Heart left ventricle (tissue), 16 donors: ENCODE data around the gene ZNF473. TPM values are rescaled to one million over a fixed set of nuclear protein-coding genes. Genes with fewer than 3 reads are reported as not detected.

Experiments
- ATAC-seq, 4 donors: fragments of 200-7000 bp; cut with Tn5 transposase; one replicate each; pipeline ENCODE4 v1.9.1; 2020 to 2022; ENCODE audit warnings: moderate library complexity in 4 of 4, mild to moderate bottlenecking in 3 of 4, moderate number of reproducible peaks in 1 of 4
- DNase-seq, 5 donors: peaks; one replicate each; pipeline ENCODE4 v3.0.0-alpha.2; 2020
- H3K27ac ChIP-seq, 12 donors: fragments of 200-600 bp; sonication (generic) in 4 of 12; one replicate each; pipeline versions ENCODE4 v1.5.0 to v1.8.0; 2016 to 2022; ENCODE audit warnings: mild to moderate bottlenecking in 2 of 12
- H3K27me3 ChIP-seq, 9 donors: fragments of 200-600 bp; sonication (generic) in 2 of 9; one replicate each; pipeline versions ENCODE4 v1.5.1 to v1.8.0; 2016 to 2022; ENCODE audit warnings: mild to moderate bottlenecking in 3 of 9
- H3K36me3 ChIP-seq, 9 donors: fragments of 200-600 bp; sonication (generic) in 2 of 9; one replicate each; pipeline versions ENCODE4 v1.5.0 to v1.8.0; 2018 to 2022; ENCODE audit warnings: mild to moderate bottlenecking in 2 of 9
- H3K4me1 ChIP-seq, 12 donors: fragments of 200-600 bp; sonication (generic) in 4 of 12; one replicate each; pipeline versions ENCODE4 v1.5.0 to v1.8.0; 2016 to 2022; ENCODE audit warnings: mild to moderate bottlenecking in 3 of 12
- H3K4me3 ChIP-seq, 12 donors: fragments of 200-600 bp; sonication (generic) in 4 of 12; one replicate each; pipeline versions ENCODE4 v1.5.0 to v1.8.0; 2017 to 2022; ENCODE audit warnings: mild to moderate bottlenecking in 9 of 12, moderate library complexity in 4 of 12
- H3K9me3 ChIP-seq, 12 donors: fragments of 200-600 bp; sonication (generic) in 4 of 12; one replicate each; pipeline versions ENCODE4 v1.5.0 to v1.8.0; 2016 to 2022; ENCODE audit warnings: mild to moderate bottlenecking in 1 of 12
- POLR2A ChIP-seq, 2 donors: fragments of 450-650 bp; IDR thresholded peaks; one replicate each; pipeline ENCODE4 v1.6.1; 2017; ENCODE audit warnings: antibody characterized with exemption in 2 of 2, mild to moderate bottlenecking in 2 of 2, moderate library complexity in 2 of 2
- WGBS, 4 donors: extraction: QIAGEN DNeasy Blood & Tissue Kit in 2 of 4; methylation state at CpG; one replicate each; pipeline versions ENCODE4 v1.1.5 to v1.1.7; 2013 to 2018; 5-methylcytosine and 5-hydroxymethylcytosine counted together
- intact Hi-C, 10 donors: fragments of 100-400 bp; cut with DNase I; formaldehyde crosslinking; loops; one replicate each; pipeline versions ENCODE4 v1.11.1 to v1.14.2; 2022
- long read RNA-seq, 3 donors: library from polyadenylated mRNA; unstranded; transcript quantifications; one replicate each; pipeline ENCODE4 v2.0.0, GENCODE V29; 2020 to 2021
- polyA plus RNA-seq, 2 donors: library from polyadenylated mRNA; stranded (reverse); fragments of 200-250 nt; gene quantifications; one replicate each; pipeline ENCODE4 v1.2.3, GENCODE V29; 2013
- total RNA-seq, 9 donors: library from RNA; depleted of rRNA in 2 of 9; stranded (reverse); fragments of >200 nt in 2 of 9; fragmentation: NEBNext Ultra II Directional in 3 of 9; extraction: Animal tissue kit (Norgen Biotek cat#: 25700) in 3 of 9; gene quantifications; one replicate each; pipeline versions ENCODE4 v1.1.0 to v1.2.4, GENCODE V29; 2016 to 2023
- TF ChIP-seq, protein P1 (sequence below), 12 donors: fragments of 200-600 bp; sonication (generic) in 4 of 12; IDR thresholded peaks; one replicate each; pipeline versions ENCODE4 v1.5.0 to v1.8.0; 2018 to 2022; ENCODE audit warnings: antibody characterized with exemption in 12 of 12, mild to moderate bottlenecking in 5 of 12
- donor health status: ischemic (EF 13 %, LVEDD 7.1; RV severe dilation, severe dysfunction).
- donor health status: healthy with polysubstance abuse.
- donor health status: DM: no; HTN: yes; CAD: no.
- donor health status: DM: no; HTN: no; CAD: no.
- donor health status: ischemic (EF 25% LVEDD 6.9; RV normal size, moderate dysfunction).
- donor health status: ischemic (EF 25% LVEDD 5.7; RV mildly dilated, moderate dysfunction).
- donor health status: healthy.
- donor health status: DM: yes; HTN: yes; CAD: no.
- donor health status: ischemic (EF 35%, LVEDD 5.7; RV mildly dilated, moderate dysfunction).
- donor health status: nonischemic (EF 11% LVEDD 7.7; RV severe dilation, severe dysfunction).
- donor health status: DM: yes; HTN: yes; CAD: no.
- donor health status: PGD.
- donor health status: ischemic (EF 29% LVEDD 5.4; RV normal size, mild dysfunction).
- donor health status: nonischemic (EF 23%, LVEDD 6.1; RV moderate dilation, normal function).

The ZNF473 gene
- total RNA-seq, result 1 to 10 TPM; 2.3 to 6.5 (median 3.9) TPM
- polyA plus RNA-seq, result 1 to 10 TPM; 1.6 to 2.6 TPM
- long read RNA-seq, donor 1, full-length matches to known transcripts, result 3 of 3 reads
- long read RNA-seq, donor 1, partial matches to known transcripts, result 0 of 3 reads
- long read RNA-seq, donor 1, other reads (novel, unspliced or antisense), result 0 of 3 reads
- long read RNA-seq, donor 2, full-length matches to known transcripts, result 11 of 14 reads
- long read RNA-seq, donor 2, partial matches to known transcripts, result 0 of 14 reads
- long read RNA-seq, donor 2, other reads (novel, unspliced or antisense), result 3 of 14 reads
- long read RNA-seq, donor 3, full-length matches to known transcripts, result 2 of 2 reads
- long read RNA-seq, donor 3, partial matches to known transcripts, result 0 of 2 reads
- long read RNA-seq, donor 3, other reads (novel, unspliced or antisense), result 0 of 2 reads

DNA sequence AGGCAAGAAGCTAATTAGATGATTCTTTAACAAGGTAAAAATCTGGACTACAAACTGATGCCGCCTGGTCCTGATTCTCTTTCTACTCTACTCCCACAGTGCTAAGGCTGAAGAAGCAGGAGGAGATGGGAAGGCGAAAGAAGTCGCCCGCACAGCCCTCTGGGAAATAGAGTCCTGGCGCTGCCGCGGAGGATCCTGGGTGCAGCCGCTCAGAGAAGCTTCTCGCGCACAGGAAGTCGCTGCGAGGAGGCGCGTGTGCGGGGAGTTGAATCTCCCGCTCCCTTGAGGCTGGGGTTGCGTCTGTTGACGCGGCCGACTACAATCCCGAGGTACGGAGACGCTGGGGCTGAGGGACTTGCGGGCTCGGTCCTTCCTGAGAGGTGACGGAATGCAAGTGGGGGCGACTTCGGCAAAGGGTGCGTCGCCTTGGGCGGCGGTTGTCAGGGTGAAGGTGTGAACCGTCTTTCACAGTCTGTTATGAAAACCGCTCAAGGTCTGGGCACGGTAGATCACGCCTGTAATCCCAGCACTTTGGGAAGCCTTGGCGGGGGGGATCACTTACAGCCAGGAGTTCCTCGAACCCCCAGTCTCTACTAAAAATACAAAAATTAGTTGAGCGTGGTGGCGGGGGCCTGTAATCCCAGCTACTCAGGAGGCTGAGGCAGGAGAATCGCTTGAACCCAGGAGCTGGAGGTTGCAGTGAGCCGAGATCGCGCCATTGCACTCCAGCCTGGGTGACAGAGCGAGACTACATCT, at the start of gene ZNF473:
TSS of gene ZNF473 (plus strand) at position 212 of the 756 bp plus-strand sequence. CDS start 5,078 bp downstream, outside the sequence.
- peak within 1 kb of the TSS; percentile 73 to 100 (median 94) for H3K4me3 ChIP-seq
- H3K27me3 ChIP-seq, result no peaks in the 10 kb centered on the region
- H3K36me3 ChIP-seq, result peaks cover 0 to 22% (median 6%) of the 10 kb centered on the region in 9 donors
- TF ChIP-seq POLR2A (IDR thresholded peaks at IDR 0.05), result peak in 1 of 2 donors; percentile 69
- TF ChIP-seq, protein P1, sequence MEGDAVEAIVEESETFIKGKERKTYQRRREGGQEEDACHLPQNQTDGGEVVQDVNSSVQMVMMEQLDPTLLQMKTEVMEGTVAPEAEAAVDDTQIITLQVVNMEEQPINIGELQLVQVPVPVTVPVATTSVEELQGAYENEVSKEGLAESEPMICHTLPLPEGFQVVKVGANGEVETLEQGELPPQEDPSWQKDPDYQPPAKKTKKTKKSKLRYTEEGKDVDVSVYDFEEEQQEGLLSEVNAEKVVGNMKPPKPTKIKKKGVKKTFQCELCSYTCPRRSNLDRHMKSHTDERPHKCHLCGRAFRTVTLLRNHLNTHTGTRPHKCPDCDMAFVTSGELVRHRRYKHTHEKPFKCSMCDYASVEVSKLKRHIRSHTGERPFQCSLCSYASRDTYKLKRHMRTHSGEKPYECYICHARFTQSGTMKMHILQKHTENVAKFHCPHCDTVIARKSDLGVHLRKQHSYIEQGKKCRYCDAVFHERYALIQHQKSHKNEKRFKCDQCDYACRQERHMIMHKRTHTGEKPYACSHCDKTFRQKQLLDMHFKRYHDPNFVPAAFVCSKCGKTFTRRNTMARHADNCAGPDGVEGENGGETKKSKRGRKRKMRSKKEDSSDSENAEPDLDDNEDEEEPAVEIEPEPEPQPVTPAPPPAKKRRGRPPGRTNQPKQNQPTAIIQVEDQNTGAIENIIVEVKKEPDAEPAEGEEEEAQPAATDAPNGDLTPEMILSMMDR (IDR thresholded peaks at IDR 0.05), result no peak
- H3K27ac ChIP-seq, result peak within 1 kb of the TSS; percentile 69 to 97 (median 93)
- ATAC-seq (peak; percentile 89 to 93 (median 92)), DNase-seq (peak; percentile 94 to 96 (median 96))
- 9 to 15% (median 11%) methylated on average over 39 to 45 of the region's 45 CpGs for WGBS, 4 donors
- H3K9me3 ChIP-seq, result no peaks in the 10 kb centered on the region
- intact Hi-C loops, result loop anchor here in 1 of 10 donors (10.0 kb wide), 1 partner anchor 489 kb away; the partner anchor contains the start of genes ASPDH and JOSD2
- peaks cover 0 to 38% (median 24%) of the 10 kb centered on the region in 12 donors for H3K4me1 ChIP-seq

DNA sequence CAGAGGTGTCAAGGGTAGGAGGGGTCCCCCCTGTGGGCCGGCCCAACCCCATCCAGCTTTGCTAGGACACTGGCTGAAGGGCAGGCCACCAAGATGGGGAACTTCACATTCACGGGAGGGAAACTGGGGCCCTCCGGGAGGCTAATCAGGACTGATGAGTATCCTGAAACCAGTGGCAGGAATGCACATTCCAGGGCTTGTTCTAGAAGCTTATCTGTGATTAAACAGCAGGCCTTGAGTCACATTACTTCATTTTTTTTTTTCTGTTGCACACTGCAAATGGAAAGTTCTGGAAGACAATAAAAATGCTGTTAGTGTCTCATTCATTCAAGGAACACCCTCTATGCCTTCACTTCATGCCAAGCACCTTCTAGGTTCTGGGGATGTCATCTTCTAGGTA, 49.3 kb upstream of the ZNF473 start:
- no peaks in the 10 kb centered on the region for H3K27me3 ChIP-seq
- ATAC-seq (no peak), DNase-seq (peak in 1 of 5 donors; percentile 16)
- no peaks in the 10 kb centered on the region for H3K9me3 ChIP-seq
- TF ChIP-seq POLR2A (IDR thresholded peaks at IDR 0.05), result no peak
- TF ChIP-seq, protein P1 (IDR thresholded peaks at IDR 0.05), result no peak
- intact Hi-C loops, result no loop called here
- peaks cover 0 to 30% (median 0%) of the 10 kb centered on the region in 12 donors for H3K4me1 ChIP-seq
- H3K4me3 ChIP-seq, result no peak overlapping the region
- peaks cover 0 to 55% (median 49%) of the 10 kb centered on the region in 9 donors for H3K36me3 ChIP-seq
- no peak overlapping the region for H3K27ac ChIP-seq
- 55 to 63% (median 60%) methylated on average over 3 of the region's 3 CpGs for WGBS, 4 donors

GRCh38 chr19:49977076-49977475, 48.7 kb upstream of the ZNF473 start:
- peaks cover 0 to 24% (median 0%) of the 10 kb centered on the region in 12 donors for H3K4me1 ChIP-seq
- H3K27ac ChIP-seq, result no peak overlapping the region
- intact Hi-C loops, result no loop called here
- no peak overlapping the region for H3K4me3 ChIP-seq
- H3K9me3 ChIP-seq, result no peaks in the 10 kb centered on the region
- no peak for ATAC-seq
- WGBS, 4 donors, result 88 to 95% (median 88%) methylated on average over 13 of the region's 13 CpGs
- H3K36me3 ChIP-seq, result peaks cover 0 to 61% (median 54%) of the 10 kb centered on the region in 9 donors
- peak in 1 of 5 donors; percentile 27 for DNase-seq
- TF ChIP-seq, protein P1 (IDR thresholded peaks at IDR 0.05), result no peak
- no peak for TF ChIP-seq POLR2A (IDR thresholded peaks at IDR 0.05)
- no peaks in the 10 kb centered on the region for H3K27me3 ChIP-seq

- H3K27ac ChIP-seq, result no peak overlapping the region
- intact Hi-C loops, result no loop called here
- ATAC-seq, result no peak
- H3K9me3 ChIP-seq, result no peaks in the 10 kb centered on the region
- peaks cover 0 to 66% (median 58%) of the 10 kb centered on the region in 9 donors for H3K36me3 ChIP-seq
- H3K4me3 ChIP-seq, result no peak overlapping the region
- no peaks in the 10 kb centered on the region for H3K27me3 ChIP-seq
- no peak for DNase-seq
- no peak for TF ChIP-seq POLR2A (IDR thresholded peaks at IDR 0.05)
- TF ChIP-seq, protein P1 (IDR thresholded peaks at IDR 0.05), result no peak
- WGBS, 4 donors, result 84 to 89% (median 85%) methylated on average over 14 to 18 of the region's 18 CpGs
- H3K4me1 ChIP-seq, result peaks cover 0 to 16% (median 0%) of the 10 kb centered on the region in 12 donors
These were observed 47.9 kb upstream of the ZNF473 start for GRCh38 chr19:49977881-49978280.
